Fibroblast of skin of left quadriceps (primary cell): ENCODE measurements around the gene ZC3H13.
A peak's percentile ranks its signal among the peaks of the same experiment; 100 is the strongest.

ENCODE experiments used
- DNase-seq, 2 experiments: peaks; one replicate each; pipeline ENCODE4 v3.0.0-alpha.2; 2013; ENCODE audit warnings: low read depth in 2 of 2

ZC3H13 gene, protein sequence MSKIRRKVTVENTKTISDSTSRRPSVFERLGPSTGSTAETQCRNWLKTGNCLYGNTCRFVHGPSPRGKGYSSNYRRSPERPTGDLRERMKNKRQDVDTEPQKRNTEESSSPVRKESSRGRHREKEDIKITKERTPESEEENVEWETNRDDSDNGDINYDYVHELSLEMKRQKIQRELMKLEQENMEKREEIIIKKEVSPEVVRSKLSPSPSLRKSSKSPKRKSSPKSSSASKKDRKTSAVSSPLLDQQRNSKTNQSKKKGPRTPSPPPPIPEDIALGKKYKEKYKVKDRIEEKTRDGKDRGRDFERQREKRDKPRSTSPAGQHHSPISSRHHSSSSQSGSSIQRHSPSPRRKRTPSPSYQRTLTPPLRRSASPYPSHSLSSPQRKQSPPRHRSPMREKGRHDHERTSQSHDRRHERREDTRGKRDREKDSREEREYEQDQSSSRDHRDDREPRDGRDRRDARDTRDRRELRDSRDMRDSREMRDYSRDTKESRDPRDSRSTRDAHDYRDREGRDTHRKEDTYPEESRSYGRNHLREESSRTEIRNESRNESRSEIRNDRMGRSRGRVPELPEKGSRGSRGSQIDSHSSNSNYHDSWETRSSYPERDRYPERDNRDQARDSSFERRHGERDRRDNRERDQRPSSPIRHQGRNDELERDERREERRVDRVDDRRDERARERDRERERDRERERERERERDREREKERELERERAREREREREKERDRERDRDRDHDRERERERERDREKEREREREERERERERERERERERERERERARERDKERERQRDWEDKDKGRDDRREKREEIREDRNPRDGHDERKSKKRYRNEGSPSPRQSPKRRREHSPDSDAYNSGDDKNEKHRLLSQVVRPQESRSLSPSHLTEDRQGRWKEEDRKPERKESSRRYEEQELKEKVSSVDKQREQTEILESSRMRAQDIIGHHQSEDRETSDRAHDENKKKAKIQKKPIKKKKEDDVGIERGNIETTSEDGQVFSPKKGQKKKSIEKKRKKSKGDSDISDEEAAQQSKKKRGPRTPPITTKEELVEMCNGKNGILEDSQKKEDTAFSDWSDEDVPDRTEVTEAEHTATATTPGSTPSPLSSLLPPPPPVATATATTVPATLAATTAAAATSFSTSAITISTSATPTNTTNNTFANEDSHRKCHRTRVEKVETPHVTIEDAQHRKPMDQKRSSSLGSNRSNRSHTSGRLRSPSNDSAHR (N-terminal part only)

DNA sequence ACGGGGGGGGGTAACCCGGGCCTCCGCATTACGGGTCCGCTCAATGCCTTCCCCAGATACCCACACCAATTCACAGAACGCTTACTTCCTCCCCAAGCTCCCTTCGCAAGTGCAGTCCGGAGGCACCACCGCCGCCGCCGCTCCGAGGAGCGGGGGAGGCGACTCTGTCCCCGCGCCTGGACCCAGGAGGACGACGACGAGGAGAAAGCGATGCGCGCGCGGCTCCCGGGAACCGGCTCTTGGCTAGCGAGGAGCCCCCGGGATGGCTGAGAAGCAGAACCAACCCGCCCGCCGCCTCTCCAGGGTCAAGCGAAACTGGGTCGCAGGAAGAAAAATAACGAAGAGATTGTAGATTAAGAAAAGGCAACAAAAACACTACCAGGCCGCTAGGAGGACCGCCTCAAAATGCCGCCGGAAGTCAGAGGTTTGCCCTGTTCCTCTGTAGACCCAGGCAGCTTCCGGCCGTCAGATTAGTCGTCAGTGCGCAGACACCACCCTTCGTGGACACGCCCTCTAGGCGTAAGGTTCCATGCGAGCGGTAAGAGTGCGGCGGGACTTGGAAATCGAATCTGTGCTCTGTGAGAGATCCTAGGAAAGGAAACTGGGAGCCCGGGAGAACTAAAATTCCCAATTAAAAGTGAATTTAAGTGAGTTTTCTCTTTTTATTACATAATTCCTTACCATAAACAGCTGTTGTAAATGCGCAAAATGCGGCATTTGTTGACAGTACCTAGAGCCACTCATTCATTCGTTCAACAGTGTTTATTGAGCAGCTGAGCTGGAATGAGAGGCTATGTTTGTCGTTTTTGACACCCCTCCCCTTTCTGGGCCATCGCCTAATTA lies at the start of gene ZC3H13:
ZC3H13 (minus strand) TSS at position 428 of the 843 bp plus-strand sequence. CDS start 7,239 bp downstream, outside the sequence.
- DNase-seq, result peak; percentile 88 to 90

DNA sequence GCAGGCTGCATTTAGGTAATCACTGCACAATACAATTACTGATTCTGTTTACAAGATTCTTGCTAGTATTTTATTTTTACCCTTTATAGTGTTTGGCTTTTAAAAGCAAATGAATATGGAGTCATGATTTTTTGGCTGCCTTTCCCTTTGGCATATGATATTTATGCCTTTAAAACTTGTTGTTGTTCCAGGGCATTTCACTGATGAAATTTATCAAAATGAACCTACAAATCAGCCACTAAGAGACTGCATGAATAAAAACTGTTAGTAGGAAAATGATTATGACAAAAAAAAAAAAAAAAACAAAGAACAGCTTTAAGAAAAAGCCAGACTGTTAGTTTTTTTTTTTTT lies 49.7 kb upstream of the ZC3H13 start:
- DNase-seq, result no peak

DNA sequence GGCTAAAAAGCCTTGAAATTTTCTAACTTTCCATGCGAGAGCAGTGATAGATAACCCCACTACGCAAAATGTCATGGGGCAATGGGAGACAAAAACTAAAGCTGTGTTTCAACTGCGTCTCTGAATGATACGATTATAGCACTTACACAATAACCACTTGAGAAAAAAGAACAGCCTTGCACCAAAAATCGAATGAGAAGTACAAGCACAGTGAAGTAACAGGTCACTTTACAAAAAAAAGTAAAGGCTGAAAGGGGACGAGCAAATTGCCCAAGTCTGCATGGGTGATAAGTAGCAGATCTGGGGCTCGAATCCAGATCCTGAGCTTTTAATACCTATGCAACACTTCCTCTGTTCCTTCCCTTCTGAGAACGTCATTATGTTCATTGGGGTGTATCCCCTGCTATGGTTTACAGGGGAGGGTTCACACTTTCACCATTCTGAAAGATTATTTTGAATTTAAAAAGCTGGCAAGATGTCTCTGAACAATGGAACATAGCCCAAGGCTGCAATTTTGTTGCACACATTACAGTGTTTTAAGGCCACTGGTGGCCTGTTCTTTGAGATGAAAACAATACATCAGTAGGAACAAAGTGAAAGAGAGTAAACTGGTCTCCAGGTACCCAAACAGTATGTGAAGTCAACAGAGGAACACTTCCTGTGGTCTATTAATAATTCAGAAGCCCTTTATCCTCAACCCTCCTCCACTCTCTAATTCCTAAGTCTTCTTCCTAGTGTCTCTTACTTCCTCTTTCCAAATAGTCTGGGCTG lies 49.1 kb upstream of the ZC3H13 start:
- no peak for DNase-seq

DNA sequence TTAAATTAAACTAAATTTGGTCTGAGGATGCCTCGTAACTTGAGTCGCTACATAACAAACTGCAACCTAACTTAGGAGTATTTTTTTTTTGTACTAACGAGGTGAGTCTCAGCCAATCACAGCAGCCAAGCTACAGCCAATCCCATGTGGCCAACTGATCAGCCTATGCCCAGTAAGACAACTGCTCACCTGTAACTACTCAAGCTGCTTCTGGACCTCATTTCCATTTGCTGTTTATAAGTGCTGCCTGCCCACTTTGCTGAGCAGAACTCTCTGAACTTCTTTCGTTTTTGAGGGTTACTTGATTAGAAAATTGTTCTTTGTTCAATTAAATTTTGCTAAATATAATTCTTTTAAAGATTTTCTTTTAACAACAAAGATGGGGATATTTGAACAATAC lies 48.5 kb upstream of the ZC3H13 start:
- DNase-seq, result no peak

DNA sequence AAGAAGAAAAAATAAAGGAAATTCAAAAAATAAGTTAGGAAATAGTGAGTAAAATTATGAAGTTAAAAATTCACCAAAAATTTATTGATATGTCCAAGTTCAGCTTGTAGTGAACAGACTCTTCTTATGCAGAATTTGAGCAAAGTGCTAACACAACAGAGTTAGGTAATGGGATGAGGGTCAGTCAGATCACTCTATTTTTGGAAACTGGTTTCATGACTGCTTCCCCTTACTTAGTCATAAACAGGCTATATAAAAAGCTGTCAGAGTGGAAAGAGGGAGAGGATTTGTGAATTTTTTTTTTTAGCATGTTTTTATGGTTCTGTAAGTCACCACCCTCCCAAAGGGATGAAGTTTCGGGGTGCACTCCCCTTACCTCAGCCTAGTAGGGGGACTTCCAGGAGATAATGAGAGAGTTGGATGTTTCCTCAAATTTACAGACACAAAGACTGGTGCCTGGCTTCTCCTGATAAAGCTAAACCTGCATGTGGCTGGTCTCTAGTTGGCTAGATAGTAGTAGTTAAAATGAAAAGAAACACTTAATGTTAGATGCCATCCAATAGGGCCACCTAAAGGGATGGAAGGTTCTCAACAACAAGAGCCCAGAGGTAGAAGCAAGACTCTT lies 47.8 kb upstream of the ZC3H13 start:
- DNase-seq, result no peak

DNA sequence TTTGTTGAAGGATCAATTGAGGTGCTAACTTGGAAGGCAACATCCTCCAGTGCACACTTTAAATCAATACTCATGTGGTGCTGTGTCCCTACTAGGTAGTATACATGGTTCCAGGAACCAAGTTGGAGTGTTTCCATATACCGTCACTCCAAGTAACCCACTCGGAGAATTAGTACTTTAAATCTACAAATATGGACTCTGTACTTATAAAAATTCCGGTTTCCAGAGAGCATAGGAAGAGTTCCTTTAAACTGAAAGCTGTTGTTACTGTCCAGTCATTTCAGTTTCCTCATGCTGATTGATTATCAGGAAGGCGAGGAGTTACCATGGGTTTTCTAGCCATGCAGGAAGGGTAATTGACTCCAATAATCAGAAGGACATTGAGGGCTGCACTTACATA lies 45.1 kb upstream of the ZC3H13 start:
- no peak for DNase-seq

DNA sequence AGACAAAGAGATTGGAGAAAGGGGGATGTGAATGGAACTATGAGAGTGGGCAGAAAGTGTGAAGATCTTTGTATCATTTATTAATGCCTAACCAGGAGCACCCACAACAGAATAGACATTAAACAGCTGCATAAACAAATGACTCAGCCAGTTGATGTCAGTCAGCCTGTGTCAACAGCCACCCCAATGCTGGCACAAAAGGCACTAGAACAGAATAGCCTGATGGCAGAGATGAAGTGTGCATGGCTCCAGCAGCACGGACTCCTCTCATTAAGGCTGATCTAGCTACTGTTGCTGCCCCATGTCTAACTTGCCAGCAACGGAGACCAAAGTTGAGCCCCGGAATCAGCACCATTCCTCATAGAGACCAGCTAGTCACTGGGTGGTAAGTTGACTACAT lies 44.5 kb upstream of the ZC3H13 start:
- DNase-seq, result no peak

DNA sequence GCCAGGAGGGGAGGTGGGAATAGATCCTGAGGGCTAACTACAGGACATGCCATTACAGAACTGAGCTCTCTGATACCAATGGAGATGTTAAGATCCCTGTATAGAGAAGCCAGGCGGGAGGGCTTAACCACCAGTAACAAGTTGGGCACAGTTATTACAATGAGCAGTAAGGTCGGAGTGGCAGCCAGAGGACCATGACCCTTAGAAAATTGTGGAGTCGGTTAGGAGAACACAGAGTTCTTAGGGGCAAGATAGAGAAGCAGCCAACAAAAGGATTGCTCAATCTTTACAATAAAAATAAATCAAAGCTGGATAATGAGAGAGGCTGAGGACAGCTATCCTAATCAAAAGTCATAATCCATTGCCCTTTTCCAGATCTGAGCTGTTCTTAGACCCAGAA lies 41.9 kb upstream of the ZC3H13 start:
- DNase-seq, result no peak

DNA sequence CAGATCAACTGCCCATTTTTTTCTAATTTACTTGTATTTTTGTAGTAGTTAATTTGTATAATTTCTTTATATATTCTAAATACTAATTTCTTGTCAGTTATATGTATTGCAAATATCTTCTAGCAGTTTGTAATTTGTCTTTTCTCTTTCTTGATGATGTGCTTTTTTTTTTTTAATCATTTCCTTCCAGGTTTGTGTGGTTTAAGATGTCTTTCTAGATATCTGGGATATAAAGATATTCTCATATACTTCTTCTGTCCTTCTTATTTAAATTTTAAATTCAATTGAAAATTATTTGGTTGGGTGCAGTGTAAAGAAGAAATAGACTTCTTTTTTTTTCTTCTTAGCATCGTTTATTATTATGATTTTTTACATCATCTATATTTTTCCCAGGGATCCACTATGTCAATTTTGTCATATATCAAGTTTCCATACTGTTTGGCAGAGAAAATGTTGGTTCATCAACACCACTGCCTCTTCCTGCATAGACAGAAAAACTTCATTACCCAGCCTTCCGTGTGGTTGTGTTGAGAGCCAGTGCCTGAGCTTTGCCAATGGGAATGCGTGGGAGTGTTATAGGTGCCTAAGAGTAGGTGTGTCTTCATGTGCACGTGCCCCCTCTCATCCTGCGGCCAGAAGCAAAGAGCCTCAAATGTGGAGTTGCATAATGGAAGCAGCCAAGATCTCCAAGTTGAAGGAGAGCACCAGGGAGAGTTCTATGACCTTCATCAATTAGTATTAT lies 36.4 kb upstream of the ZC3H13 start:
- DNase-seq, result no peak

DNA sequence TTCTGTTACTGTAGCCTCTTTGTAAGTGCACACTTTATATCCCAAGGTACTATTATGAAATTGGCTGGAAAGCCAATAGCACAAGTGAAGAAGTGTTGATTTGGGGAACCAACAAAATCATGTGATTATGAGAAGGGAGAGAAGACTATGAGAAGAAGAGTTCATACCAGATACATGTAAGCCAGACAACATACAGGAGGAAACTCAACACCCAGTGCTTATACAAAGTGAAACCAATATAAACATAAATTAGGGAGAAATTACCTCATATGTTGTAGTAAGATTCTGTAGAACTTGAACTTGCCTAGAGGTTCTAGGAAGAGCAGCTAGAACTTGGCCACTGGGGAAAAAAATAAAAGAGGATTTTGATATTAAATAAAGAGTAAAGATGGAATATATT lies 34.9 kb upstream of the ZC3H13 start:
- DNase-seq, result no peak

DNA sequence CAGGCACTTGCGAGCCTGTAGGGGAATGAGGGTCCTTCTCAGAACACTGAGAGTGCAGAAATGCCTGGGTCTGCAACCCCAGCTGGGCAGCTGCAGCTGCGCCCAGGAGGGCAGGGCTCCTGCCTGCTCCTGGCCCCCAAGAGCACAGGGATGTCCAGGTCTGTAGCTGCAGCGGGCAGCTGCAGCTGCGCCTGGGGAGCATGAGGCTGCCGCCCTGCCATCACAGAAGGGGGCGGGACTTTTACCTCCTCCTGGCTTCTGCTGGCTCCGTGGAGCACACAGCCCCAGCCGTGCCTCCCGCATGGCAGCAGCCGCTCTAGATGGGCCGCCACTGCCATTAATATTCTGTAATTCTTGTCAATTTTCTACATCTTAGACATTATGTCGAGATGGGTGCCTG lies 34.4 kb upstream of the ZC3H13 start:
- DNase-seq, result no peak

DNA sequence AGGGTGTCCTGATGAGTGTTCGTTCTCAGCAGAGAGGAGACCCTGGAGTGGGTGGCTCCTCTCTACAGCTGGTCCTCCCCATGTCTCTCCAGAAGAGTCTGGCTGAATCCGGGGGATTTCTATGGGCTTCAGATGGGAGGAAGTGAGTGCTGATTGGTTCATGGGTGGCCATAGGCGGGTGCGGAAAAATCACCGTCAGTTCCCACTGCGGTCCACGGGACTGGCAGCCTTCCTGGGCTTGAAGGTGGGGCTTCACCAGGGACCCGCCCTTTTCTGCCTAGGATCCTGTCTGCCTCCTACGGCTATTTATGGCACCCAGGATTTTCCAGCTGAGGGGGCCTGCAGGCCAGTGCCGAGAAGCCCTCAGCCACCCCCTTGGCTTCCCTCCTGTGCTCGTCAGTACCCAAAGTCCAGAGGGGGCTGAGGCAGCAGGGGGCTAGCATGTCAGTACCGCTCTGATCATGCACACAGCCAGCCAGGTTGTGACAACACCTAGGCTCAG lies 33.9 kb upstream of the ZC3H13 start:
- no peak for DNase-seq

DNA sequence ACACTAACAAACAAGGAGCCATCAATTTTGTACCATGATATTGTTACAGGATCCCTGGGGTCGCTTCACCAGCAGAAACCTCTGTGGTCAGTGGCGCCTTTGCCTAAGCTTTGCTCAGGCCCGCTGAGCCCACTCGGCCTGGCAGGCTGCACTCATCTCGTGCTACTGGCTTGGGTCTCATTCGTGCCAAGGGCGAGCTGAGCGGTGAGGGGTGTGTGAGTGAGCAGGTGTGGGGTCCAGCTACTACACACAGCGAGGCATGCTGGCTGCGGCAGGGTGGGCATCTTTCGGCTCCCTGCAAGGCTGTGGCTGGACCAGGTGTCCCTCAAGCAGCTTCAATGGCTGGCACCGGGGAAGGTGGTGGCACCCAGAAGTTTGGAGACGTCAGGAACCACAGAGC lies 33.2 kb upstream of the ZC3H13 start:
- no peak for DNase-seq

DNA sequence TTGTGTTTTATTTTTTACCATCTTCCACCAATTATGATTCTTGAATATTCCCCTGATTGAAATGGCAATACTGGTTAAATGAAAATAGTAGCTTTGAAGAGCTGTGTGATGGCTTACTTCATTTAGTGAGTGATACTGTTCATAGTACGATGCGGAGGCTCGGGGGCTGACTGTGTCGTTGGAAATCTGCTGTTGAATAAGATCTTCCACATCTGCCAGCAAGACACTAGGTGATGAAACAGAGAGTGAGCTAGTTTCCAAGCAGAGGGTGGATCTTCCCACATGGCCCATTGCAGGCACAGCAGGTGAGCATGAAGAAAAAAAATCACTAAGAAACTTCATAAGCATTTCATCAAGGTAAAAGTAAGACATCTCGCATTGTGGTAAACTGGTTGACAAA lies 29.8 kb upstream of the ZC3H13 start:
- DNase-seq, result no peak

DNA sequence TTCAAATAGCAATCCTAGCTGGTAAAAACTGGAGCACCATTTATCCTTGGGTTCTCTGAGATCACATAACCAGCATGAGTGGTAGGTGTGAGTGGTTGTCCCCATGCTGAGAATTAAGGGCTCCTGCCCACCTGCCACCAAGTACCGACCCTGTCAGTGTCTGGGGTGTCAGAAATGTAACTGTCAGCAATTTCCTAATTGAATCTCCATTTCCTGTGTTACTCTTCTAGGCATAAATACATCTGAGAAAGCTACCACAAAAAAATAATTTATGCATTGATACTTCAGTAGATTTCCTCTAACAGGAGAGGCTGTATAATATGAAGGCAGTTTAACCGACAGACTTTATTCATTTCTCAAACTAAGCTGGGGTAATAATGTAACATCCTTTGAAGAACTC lies 27.2 kb upstream of the ZC3H13 start:
- no peak for DNase-seq

DNA sequence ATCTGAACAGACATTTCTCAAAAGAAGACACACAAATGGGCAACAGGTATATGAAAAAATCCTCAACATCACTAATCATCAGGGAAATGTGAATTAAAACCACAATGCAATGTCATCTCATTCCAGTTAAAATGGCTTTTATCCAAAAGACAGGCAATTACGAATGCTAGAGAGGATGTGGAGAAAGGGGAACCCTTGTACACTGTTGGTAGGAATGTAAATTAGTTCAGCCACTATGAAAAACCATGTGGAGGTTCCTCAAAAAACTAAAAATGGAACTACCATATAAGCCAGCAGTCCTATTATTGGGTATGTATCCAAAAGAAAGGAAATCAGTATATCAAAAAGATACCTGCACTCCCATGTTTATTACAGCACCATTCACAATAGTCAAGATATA lies 24.7 kb upstream of the ZC3H13 start:
- no peak for DNase-seq

DNA sequence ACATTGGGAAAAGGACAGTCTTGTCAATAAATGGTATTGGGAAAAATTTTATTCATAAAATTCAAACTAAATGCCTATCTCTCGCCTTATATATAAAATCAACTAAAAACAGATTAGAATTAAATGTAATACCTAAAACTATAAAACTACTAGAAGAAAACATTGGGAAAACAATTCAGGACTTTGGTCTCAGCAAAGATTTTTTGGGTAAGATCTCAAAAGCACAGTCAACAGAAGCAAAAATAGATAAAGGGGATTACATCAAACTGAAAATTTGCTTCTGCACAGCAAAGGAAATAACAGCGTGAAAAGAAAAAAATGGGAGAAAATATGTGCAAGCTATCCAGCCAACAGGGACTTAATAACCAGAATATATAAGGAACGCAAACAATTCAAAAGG lies 24.3 kb upstream of the ZC3H13 start:
- no peak for DNase-seq

DNA sequence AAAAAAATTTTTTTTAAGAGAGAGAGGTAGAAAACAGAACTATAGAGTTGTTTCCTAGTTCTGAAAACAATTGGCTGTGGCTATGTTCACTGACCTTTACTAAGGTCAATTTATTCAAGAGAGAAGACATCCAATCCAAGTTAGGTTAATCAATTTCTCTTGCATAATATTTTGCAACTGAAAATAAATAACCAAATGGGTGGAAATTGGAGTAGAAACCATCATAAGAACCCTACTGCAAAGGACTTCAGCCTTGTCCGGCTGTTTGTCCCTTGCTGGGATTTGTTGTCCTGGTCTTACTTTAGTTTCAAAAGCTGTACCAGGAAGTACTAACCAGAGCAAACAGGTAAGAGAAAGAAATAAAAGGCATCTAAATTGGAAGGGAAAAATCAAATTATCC lies 23.3 kb upstream of the ZC3H13 start:
- no peak for DNase-seq

DNA sequence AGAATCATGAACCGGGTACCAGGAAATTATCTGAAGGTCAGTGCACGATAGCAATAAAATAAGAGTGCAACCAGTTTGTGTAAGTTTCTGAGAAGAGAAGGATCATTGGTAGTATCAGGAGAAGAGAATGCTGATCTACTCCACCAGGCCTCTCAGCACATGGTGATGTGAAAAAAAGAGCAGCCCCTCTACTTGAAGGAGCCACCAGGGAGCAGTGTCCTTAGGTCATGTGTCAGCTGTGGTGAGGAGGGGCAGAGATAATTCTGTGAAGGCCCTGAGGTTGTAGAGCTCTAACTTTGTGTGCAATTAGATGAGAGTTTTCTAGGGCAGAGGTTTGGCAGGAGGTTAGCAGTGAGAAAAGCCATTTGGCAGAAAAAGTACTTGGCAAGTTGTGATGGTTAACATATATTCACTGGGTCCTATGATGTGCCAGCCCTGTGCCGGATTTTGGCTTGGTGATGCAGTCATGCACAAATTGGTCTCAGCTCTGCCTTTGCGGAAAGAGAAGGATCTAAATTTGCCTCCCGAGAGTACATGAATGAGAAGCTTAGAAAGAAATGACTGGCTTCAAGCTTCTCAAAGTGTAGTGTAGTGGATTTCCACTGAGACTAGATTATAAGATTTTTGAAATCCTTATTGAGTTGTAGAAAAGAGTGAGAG lies 19.2 kb upstream of the ZC3H13 start:
- no peak for DNase-seq
